ENCODE results near the gene R3HDM2.

Gene R3HDM2

GRCh38 chr12:57207731-57208630, 222.9 kb downstream of the R3HDM2 start:
- H2BK15ac ChIP-seq (ENCODE audit: low read length), result no peak overlapping the region
- no peak overlapping the region for H2BK5ac ChIP-seq (ENCODE audit: low read length)
- no peak overlapping the region for H3K18ac ChIP-seq (ENCODE audit: low read length)
- H3K4me2 ChIP-seq (ENCODE audit: insufficient read depth, low read length, poor library complexity, severe bottlenecking), result no peak overlapping the region
- H3K4me1 ChIP-seq (ENCODE audit: control insufficient read depth in 2 of 2, insufficient read depth in 1 of 2, low read depth in 1 of 2, low read length in 2 of 2), result no peaks in the 10 kb centered on the region
- H3K27ac ChIP-seq (replicated peaks; ENCODE audit: low read length), result no peak overlapping the region
- no peak for DNase-seq (ENCODE audit: low spot score)
- H2AK5ac ChIP-seq (ENCODE audit: low read depth, low read length), result no peak overlapping the region
- H3K27me3 ChIP-seq (ENCODE audit: control insufficient read depth in 3 of 3, insufficient read depth in 3 of 3, low read depth in 1 of 3, low read length in 3 of 3), result no peaks in the 10 kb centered on the region
- H3K9me3 ChIP-seq (replicated peaks in 1 of 2; ENCODE audit: control insufficient read depth in 2 of 2, insufficient read depth in 1 of 2, low read depth in 1 of 2, low read length in 2 of 2), result peaks cover 0 to 1% of the 10 kb centered on the region in 2 donors
- no peak overlapping the region for H3K4me3 ChIP-seq (ENCODE audit: low read length in 2 of 2)
- H3K4ac ChIP-seq (ENCODE audit: low read length), result no peak overlapping the region
- no CpG with 5 or more reads among the region's 29 CpGs for WGBS, 2 donors (ENCODE audit: extremely low coverage in 2 of 2, insufficient read length in 2 of 2, insufficient replicate concordance in 1 of 2)
- no peak overlapping the region for H2AFZ ChIP-seq (ENCODE audit: low read length)
- no peak overlapping the region for H2BK12ac ChIP-seq (ENCODE audit: low read length)
- no peak overlapping the region for H3K9ac ChIP-seq (ENCODE audit: low read depth, low read length, poor library complexity)
- H3K23ac ChIP-seq (ENCODE audit: low read depth, low read length, poor library complexity), result no peak overlapping the region
- no peak overlapping the region for H4K8ac ChIP-seq (ENCODE audit: low read depth, low read length)
- peaks cover 72 to 95% of the 10 kb centered on the region in 2 donors for H3K36me3 ChIP-seq (replicated peaks in 1 of 2; ENCODE audit: control insufficient read depth in 2 of 2, insufficient read depth in 2 of 2, low read length in 2 of 2)
- H3K79me1 ChIP-seq (ENCODE audit: low read depth, low read length), result no peaks in the 10 kb centered on the region
- no peak overlapping the region for H4K91ac ChIP-seq (ENCODE audit: low read depth, low read length, poor library complexity)
- no peak overlapping the region for H2BK120ac ChIP-seq (ENCODE audit: low read depth, low read length)
- H3K14ac ChIP-seq (ENCODE audit: low read length), result no peak overlapping the region

GRCh38 chr12:57205931-57206330, 224.9 kb downstream of the R3HDM2 start:
- H3K79me1 ChIP-seq (ENCODE audit: low read depth, low read length), result peaks cover 3% of the 10 kb centered on the region
- no CpG with 5 or more reads among the region's 7 CpGs for WGBS, 2 donors (ENCODE audit: extremely low coverage in 2 of 2, insufficient read length in 2 of 2, insufficient replicate concordance in 1 of 2)
- H2AFZ ChIP-seq (ENCODE audit: low read length), result no peak overlapping the region
- no peak for DNase-seq (ENCODE audit: low spot score)
- no peak overlapping the region for H2BK5ac ChIP-seq (ENCODE audit: low read length)
- H4K8ac ChIP-seq (ENCODE audit: low read depth, low read length), result no peak overlapping the region
- peak overlapping the region in 1 of 2 donors; percentile 27 for H3K4me3 ChIP-seq (ENCODE audit: low read length in 2 of 2)
- H3K27me3 ChIP-seq (ENCODE audit: control insufficient read depth in 3 of 3, insufficient read depth in 3 of 3, low read depth in 1 of 3, low read length in 3 of 3), result no peaks in the 10 kb centered on the region
- no peaks in the 10 kb centered on the region for H3K4me1 ChIP-seq (ENCODE audit: control insufficient read depth in 2 of 2, insufficient read depth in 1 of 2, low read depth in 1 of 2, low read length in 2 of 2)
- H3K4me2 ChIP-seq (ENCODE audit: insufficient read depth, low read length, poor library complexity, severe bottlenecking), result no peak overlapping the region
- H3K23ac ChIP-seq (ENCODE audit: low read depth, low read length, poor library complexity), result peak overlapping the region; percentile 34
- no peak overlapping the region for H3K4ac ChIP-seq (ENCODE audit: low read length)
- no peak overlapping the region for H2BK15ac ChIP-seq (ENCODE audit: low read length)
- H2BK12ac ChIP-seq (ENCODE audit: low read length), result no peak overlapping the region
- H3K27ac ChIP-seq (replicated peaks; ENCODE audit: low read length), result no peak overlapping the region
- H2AK5ac ChIP-seq (ENCODE audit: low read depth, low read length), result no peak overlapping the region
- no peak overlapping the region for H3K18ac ChIP-seq (ENCODE audit: low read length)
- peaks cover 81 to 95% of the 10 kb centered on the region in 2 donors for H3K36me3 ChIP-seq (replicated peaks in 1 of 2; ENCODE audit: control insufficient read depth in 2 of 2, insufficient read depth in 2 of 2, low read length in 2 of 2)
- peak overlapping the region; percentile 94 for H2BK120ac ChIP-seq (ENCODE audit: low read depth, low read length)
- no peak overlapping the region for H3K14ac ChIP-seq (ENCODE audit: low read length)
- H3K9ac ChIP-seq (ENCODE audit: low read depth, low read length, poor library complexity), result peak overlapping the region; percentile 60
- no peak overlapping the region for H4K91ac ChIP-seq (ENCODE audit: low read depth, low read length, poor library complexity)
- peaks cover 0 to 1% of the 10 kb centered on the region in 2 donors for H3K9me3 ChIP-seq (replicated peaks in 1 of 2; ENCODE audit: control insufficient read depth in 2 of 2, insufficient read depth in 1 of 2, low read depth in 1 of 2, low read length in 2 of 2)

DNA sequence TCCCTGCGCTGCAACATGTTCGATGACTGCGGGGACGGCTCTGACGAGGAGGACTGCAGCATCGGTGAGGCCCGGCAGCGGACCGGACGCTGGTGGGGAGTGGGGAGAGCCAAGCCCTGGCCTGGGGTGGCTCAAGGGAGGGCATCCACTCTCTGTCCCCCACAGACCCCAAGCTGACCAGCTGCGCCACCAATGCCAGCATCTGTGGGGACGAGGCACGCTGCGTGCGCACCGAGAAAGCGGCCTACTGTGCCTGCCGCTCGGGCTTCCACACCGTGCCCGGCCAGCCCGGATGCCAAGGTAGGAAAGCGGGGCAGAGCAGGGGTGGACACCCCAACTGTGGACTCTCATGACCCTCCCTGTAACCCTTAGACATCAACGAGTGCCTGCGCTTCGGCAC, 225.7 kb downstream of the R3HDM2 start:
- Histone ChIP-seq H3K18ac (ENCODE audit: low read length) (peak overlapping the region; percentile 38), H3K27me3 (ENCODE audit: control insufficient read depth in 3 of 3, insufficient read depth in 3 of 3, low read depth in 1 of 3, low read length in 3 of 3) (no peaks in the 10 kb centered on the region), H3K4me3 (ENCODE audit: low read length in 2 of 2) (no peak overlapping the region), H3K79me1 (ENCODE audit: low read depth, low read length) (peaks cover 3% of the 10 kb centered on the region), H2BK5ac (ENCODE audit: low read length) (no peak overlapping the region), H3K9me3 (replicated peaks in 1 of 2; ENCODE audit: control insufficient read depth in 2 of 2, insufficient read depth in 1 of 2, low read depth in 1 of 2, low read length in 2 of 2) (peaks cover 0 to 1% of the 10 kb centered on the region in 2 donors), H3K9ac (ENCODE audit: low read depth, low read length, poor library complexity) (peak overlapping the region; percentile 12), H2BK120ac (ENCODE audit: low read depth, low read length) (no peak overlapping the region), H3K14ac (ENCODE audit: low read length) (no peak overlapping the region), H3K4ac (ENCODE audit: low read length) (no peak overlapping the region), H3K4me2 (ENCODE audit: insufficient read depth, low read length, poor library complexity, severe bottlenecking) (no peak overlapping the region), H2AFZ (ENCODE audit: low read length) (no peak overlapping the region), H3K4me1 (ENCODE audit: control insufficient read depth in 2 of 2, insufficient read depth in 1 of 2, low read depth in 1 of 2, low read length in 2 of 2) (no peaks in the 10 kb centered on the region), H2BK15ac (ENCODE audit: low read length) (no peak overlapping the region), H4K91ac (ENCODE audit: low read depth, low read length, poor library complexity) (no peak overlapping the region), H2AK5ac (ENCODE audit: low read depth, low read length) (no peak overlapping the region), H3K36me3 (replicated peaks in 1 of 2; ENCODE audit: control insufficient read depth in 2 of 2, insufficient read depth in 2 of 2, low read length in 2 of 2) (peaks cover 78 to 95% of the 10 kb centered on the region in 2 donors), H3K27ac (replicated peaks; ENCODE audit: low read length) (no peak overlapping the region), H3K23ac (ENCODE audit: low read depth, low read length, poor library complexity) (no peak overlapping the region), H4K8ac (ENCODE audit: low read depth, low read length) (no peak overlapping the region), H2BK12ac (ENCODE audit: low read length) (no peak overlapping the region)
- no peak for DNase-seq (ENCODE audit: low spot score)
- WGBS, 2 donors (ENCODE audit: extremely low coverage in 2 of 2, insufficient read length in 2 of 2, insufficient replicate concordance in 1 of 2), result no CpG with 5 or more reads among the region's 26 CpGs

DNA sequence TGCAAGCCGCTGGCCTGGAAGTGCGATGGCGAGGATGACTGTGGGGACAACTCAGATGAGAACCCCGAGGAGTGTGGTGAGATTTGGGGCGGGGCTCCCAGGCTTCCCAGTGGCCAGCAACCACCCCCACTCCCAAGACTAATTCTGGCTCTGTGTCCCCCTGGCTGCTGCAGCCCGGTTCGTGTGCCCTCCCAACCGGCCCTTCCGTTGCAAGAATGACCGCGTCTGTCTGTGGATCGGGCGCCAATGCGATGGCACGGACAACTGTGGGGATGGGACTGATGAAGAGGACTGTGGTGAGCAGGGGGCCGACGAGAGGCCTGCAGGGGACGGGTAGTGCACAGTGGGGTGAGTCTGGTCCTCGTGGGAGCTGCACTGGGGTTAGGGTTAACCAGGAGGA, 226.4 kb downstream of the R3HDM2 start:
- peak overlapping the region; percentile 39 for H2BK5ac ChIP-seq (ENCODE audit: low read length)
- WGBS, 2 donors (ENCODE audit: extremely low coverage in 2 of 2, insufficient read length in 2 of 2, insufficient replicate concordance in 1 of 2), result no CpG with 5 or more reads among the region's 19 CpGs

More for the DNA sequence above, 226.4 kb downstream of the R3HDM2 start:
- no peak overlapping the region for H2BK12ac ChIP-seq (ENCODE audit: low read length)
- no peak overlapping the region for H3K14ac ChIP-seq (ENCODE audit: low read length)
- H2BK120ac ChIP-seq (ENCODE audit: low read depth, low read length), result no peak overlapping the region
- H3K18ac ChIP-seq (ENCODE audit: low read length), result no peak overlapping the region
- H2AFZ ChIP-seq (ENCODE audit: low read length), result no peak overlapping the region
- H3K4me1 ChIP-seq (ENCODE audit: control insufficient read depth in 2 of 2, insufficient read depth in 1 of 2, low read depth in 1 of 2, low read length in 2 of 2), result no peaks in the 10 kb centered on the region
- no peak overlapping the region for H3K9ac ChIP-seq (ENCODE audit: low read depth, low read length, poor library complexity)
- H3K4me2 ChIP-seq (ENCODE audit: insufficient read depth, low read length, poor library complexity, severe bottlenecking), result no peak overlapping the region
- H4K91ac ChIP-seq (ENCODE audit: low read depth, low read length, poor library complexity), result no peak overlapping the region
- no peak for DNase-seq (ENCODE audit: low spot score)
- no peak overlapping the region for H3K23ac ChIP-seq (ENCODE audit: low read depth, low read length, poor library complexity)
- no peak overlapping the region for H2BK15ac ChIP-seq (ENCODE audit: low read length)
- H2AK5ac ChIP-seq (ENCODE audit: low read depth, low read length), result no peak overlapping the region
- H4K8ac ChIP-seq (ENCODE audit: low read depth, low read length), result peak overlapping the region; percentile 82
- H3K79me1 ChIP-seq (ENCODE audit: low read depth, low read length), result peaks cover 5% of the 10 kb centered on the region
- no peak overlapping the region for H3K4me3 ChIP-seq (ENCODE audit: low read length in 2 of 2)
- peaks cover 0 to 1% of the 10 kb centered on the region in 2 donors for H3K9me3 ChIP-seq (replicated peaks in 1 of 2; ENCODE audit: control insufficient read depth in 2 of 2, insufficient read depth in 1 of 2, low read depth in 1 of 2, low read length in 2 of 2)
- no peaks in the 10 kb centered on the region for H3K27me3 ChIP-seq (ENCODE audit: control insufficient read depth in 3 of 3, insufficient read depth in 3 of 3, low read depth in 1 of 3, low read length in 3 of 3)
- no peak overlapping the region for H3K27ac ChIP-seq (replicated peaks; ENCODE audit: low read length)
- no peak overlapping the region for H3K4ac ChIP-seq (ENCODE audit: low read length)
- H3K36me3 ChIP-seq (replicated peaks in 1 of 2; ENCODE audit: control insufficient read depth in 2 of 2, insufficient read depth in 2 of 2, low read length in 2 of 2), result peaks cover 78 to 95% of the 10 kb centered on the region in 2 donors
